Astrocyte (in vitro differentiated cells and primary cell): ENCODE data around the gene SOX13.

Experiments used
- CTCF ChIP-seq: IDR thresholded peaks from 2 replicates; pipeline ENCODE4 v1.5.1; 2011; ENCODE audit warnings: low read depth, mild to moderate bottlenecking, inconsistent platforms, low read length, moderate library complexity; ENCODE audit not compliant: insufficient read depth
- EZH2 ChIP-seq: IDR thresholded peaks from 2 replicates; pipeline ENCODE4 v1.6.1; 2012; ENCODE audit warnings: mild to moderate bottlenecking, low read length, inconsistent platforms; ENCODE audit not compliant: insufficient read depth

GRCh38 chr1:204044448-204044847, 28.5 kb upstream of the SOX13 start:
- no peak for TF ChIP-seq CTCF
- no peak for TF ChIP-seq EZH2
